ENCODE data around the gene ATF6B.
A peak's percentile ranks its signal among the peaks of the same experiment; 100 is the strongest.

Gene ATF6B

DNA sequence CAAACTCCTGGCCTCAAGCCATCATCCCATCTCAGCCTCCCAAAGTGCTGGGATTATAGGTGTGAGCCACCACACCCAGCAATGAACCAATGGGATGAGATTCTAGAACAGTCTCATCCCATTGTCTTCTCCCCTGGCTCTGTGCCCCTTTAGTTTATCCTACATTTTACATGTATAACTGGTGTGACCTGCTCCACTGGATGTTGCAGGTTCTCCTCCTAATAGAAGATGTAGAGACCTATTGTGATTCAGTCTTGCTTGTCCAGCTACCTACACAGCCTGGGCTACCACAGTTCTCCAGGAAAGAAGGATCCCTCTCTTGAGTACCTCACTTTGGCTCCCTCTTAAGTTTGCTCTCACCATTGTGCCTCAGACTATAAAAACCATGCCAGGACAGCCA, 4.1 kb upstream of the ATF6B start:
- H3K4me3 ChIP-seq (ENCODE audit: low read depth, low read length) = no peak overlapping the region

GRCh38 chr6:32131439-32131948, 3.4 kb upstream of the ATF6B start:
- no peak overlapping the region for H3K4me3 ChIP-seq (ENCODE audit: low read depth, low read length)

DNA sequence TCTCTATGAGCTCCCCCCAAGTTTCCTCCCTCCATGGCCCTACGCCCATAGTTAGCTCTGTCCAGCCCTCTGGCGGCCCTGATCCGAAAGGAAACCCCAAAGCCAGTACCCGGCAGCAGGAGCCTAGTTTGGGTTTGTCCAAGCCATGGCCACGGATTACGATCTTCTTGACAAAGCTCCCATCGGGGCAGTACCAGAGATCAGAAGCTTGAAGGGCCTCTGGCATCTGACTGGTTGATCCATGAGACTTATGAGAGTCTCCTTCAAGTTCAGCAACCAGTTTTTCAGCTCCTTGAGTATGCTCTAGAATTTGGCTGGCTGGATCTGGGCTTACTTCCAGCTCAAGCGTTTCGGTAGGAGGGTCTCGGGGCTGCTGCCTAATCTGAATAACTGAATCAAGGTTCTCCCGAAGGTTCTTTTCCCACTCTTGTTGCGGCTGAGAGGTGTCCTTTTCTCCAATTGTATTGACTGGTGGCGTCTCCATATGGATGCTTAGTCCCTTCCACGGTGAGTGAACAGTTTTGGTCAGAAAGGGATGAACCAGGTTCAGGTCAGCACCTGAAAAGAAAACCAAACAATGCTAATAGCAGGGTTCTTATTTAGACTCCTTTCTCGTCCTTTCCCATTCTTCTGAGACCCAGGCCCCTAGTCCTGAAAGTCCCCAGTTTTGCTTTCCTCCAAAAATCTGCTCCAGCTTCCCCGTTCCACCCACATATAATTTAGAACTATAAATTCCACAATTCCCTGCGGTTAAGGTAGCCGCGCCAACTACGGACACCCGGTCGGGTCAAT, 1.4 kb upstream of the ATF6B start:
- peak overlapping the region; percentile 63 for H3K4me3 ChIP-seq (ENCODE audit: low read depth, low read length)

DNA sequence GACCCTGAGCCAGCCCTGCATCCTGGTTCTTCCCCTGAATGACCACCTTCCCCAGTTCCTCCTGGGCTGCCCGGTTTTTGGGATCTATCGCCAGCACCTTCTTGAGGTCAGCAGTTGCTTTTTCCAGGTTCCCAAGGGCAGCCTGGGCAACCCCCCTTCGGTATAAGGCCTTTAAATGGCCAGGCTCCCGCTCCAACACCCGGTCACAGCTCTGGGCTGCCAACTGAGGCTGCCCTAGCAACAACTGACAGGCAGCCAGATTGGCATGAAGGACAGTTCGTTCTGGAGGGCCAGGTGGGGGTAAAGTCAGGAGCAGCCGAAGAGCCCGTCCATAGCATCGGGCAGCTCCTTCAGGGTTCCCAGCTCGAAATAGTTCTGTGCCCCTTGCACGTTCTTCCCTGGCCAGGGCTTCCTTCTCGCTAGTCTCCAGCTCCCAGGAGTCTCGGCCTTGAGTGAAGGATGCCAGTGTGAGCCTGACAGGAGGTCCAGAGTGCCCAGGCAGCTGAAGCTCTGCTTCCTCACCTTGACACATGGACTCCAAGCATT, 778 bp upstream of the ATF6B start:
- no peak overlapping the region for H3K4me3 ChIP-seq (ENCODE audit: low read depth, low read length)

- H3K4me3 ChIP-seq (ENCODE audit: low read depth, low read length) = peak overlapping the region; percentile 92
Measured at GRCh38 chr6:32127409-32127716, 683 bp downstream of the ATF6B start.

- peak overlapping the region; percentile 92 for H3K4me3 ChIP-seq (ENCODE audit: low read depth, low read length)
Measured at GRCh38 chr6:32126880-32127279, 1.2 kb downstream of the ATF6B start.

DNA sequence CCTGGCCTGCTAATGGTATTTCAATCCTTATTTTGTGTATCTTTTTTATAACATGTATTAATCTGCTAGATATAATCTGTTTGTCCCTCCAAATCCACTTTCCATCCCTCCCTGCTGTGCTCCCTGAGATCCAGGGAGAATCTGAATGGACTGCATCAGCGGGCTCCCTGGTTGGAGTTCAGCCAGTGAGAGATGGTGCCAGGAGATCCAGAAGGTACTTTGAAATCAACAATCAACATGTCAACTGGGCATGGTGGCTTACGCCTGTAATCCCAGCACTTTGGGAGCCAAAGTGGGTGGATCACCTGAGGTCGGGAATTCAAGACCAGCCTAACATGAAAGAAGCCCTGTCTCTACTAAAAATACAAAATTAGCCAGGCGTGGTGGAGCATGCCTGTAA, 4.4 kb downstream of the ATF6B start:
- H3K4me3 ChIP-seq (ENCODE audit: low read depth, low read length) = no peak overlapping the region

- H3K4me3 ChIP-seq (ENCODE audit: low read depth, low read length) = no peak overlapping the region
Measured at GRCh38 chr6:32120573-32121059, 7.4 kb downstream of the ATF6B start.

DNA sequence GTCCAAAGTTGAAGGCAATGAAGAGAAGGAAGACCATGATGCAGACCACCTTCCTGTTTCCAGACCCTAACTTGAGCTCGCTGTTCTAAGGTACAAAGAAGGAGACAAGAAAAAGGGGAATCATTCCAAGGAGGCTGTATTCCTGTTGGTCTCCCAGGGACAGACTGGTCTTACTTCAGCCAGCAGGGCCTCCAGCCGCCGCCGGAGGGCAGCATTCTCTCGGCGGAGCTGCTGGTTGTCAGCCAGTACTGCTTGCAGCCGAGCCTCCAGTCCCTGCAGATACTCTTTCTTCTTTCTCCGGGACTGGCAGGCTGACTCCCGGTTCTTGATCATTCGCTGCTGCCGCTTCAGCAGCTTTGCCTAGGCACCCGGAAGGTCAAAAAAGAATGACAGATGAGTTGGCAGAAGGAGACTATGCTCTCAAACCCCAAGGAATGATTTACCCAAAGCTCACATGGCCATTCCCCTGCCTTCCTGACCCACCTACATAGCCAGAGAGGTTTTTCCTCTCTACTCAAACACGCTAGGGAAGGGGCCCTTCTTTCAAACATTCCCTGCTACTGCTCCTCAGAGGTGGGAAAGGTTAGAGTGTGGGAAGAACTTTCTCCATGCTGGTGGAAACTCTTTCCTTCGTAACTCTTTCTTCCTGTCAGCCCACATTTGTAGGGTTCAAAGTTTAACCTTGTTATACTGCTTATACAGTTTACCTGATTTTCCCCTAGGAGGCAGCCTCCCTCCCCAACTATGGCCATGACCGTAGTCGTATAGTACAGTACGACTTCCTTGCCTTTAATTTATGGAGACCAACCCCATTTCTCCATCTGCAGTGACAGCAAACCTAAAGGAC, 9.0 kb downstream of the ATF6B start:
- no peak overlapping the region for H3K4me3 ChIP-seq (ENCODE audit: low read depth, low read length)

- no peak overlapping the region for H3K4me3 ChIP-seq (ENCODE audit: low read depth, low read length)
Measured at GRCh38 chr6:32117461-32117860, 10.6 kb downstream of the ATF6B start.

- H3K4me3 ChIP-seq (ENCODE audit: low read depth, low read length) = no peak overlapping the region
Measured at GRCh38 chr6:32116674-32117073, 11.4 kb downstream of the ATF6B start.

DNA sequence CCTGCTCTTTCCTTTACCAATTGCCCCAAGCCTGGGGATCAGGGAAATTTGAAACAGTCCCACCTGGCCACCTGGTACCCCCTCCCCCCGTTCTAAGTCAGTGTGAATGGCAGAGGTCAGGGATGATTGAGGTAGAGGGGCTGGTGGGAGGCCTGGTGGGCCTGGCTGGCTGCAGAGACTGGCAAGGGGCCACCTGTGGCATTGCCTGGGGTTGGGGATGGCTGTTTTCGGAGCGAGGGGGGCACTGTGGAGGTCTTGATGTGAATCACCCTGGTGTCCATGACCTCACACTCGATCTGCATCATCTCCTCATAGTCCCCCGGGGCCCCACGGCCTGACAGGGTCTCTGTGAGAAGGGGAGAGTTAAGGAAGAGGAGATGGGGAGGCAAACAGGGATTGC, 12.4 kb downstream of the ATF6B start:
- no peak overlapping the region for H3K4me3 ChIP-seq (ENCODE audit: low read depth, low read length)

DNA sequence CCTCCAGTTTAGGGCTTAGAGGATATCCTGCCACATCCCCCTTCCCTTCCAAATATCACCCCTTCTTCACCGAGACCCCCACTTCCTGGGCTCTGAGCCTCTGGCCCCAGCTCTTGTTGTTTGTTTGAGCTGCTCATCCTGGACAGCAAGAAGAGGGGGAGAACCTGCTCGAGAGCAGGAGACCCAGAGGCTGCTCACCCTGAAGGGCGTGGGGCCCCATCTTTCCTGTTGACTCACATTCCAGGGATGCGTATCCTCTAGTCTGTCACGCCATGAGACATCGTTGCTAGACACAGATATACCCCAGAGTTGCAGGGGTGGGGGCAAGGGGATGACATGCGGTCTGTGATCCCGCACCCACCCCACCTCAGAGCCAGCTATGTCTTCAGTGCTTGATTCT, 13.2 kb downstream of the ATF6B start:
- H3K4me3 ChIP-seq (ENCODE audit: low read depth, low read length) = no peak overlapping the region

DNA sequence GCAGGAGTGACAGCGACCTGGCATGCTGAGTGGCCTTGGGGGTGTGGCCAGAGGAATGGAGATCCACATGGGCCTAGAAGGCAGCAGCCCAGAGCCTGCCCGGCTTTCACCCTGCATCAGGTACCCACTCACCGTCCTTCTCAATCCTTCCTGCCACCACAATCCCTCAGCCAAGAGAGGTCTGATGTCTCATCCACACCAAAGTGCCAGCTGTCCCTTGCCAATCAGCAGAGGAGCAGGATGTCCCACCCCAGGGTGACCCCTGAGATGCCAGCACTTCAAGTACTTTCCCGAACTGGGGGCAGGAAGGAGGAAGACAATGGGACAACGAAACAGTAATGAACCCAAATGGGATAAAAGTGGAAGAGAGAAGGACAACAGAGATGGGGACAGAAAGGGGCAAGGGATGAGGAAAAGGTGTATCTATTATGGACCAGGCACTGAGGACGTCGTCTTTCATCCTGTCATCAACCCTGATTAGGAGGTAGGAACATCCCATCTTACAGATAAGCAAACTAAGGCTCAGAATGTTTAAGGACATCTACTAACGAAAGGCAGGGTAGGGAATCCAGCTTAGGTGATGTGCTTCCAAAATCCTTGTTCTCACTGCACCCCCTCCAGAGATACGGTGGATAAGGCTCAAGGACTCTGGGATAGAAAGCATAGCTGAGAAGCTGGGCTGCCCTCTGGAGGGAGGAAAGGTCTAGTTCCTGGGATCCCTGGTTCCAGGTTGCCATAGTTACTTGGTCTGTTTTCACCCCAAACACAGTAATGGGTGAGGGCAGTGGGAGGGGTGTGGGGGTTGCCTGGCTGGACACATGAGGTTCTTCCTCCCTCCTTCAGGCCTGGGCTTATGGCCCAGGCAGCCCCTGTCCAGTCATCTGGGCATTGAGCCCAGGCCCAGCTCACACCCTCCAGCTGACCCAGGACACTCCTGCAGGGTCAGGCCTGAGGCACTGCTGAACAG, 14.4 kb downstream of the ATF6B start:
- H3K4me3 ChIP-seq (ENCODE audit: low read depth, low read length) = no peak overlapping the region

GRCh38 chr6:32112431-32112980, 15.5 kb downstream of the ATF6B start:
- no peak overlapping the region for H3K4me3 ChIP-seq (ENCODE audit: low read depth, low read length)

- no peak overlapping the region for H3K4me3 ChIP-seq (ENCODE audit: low read depth, low read length)
Measured at GRCh38 chr6:32111424-32112066, 16.5 kb downstream of the ATF6B start.

- no peak overlapping the region for H3K4me3 ChIP-seq (ENCODE audit: low read depth, low read length)
Measured at GRCh38 chr6:32110632-32111031, 17.4 kb downstream of the ATF6B start.

DNA sequence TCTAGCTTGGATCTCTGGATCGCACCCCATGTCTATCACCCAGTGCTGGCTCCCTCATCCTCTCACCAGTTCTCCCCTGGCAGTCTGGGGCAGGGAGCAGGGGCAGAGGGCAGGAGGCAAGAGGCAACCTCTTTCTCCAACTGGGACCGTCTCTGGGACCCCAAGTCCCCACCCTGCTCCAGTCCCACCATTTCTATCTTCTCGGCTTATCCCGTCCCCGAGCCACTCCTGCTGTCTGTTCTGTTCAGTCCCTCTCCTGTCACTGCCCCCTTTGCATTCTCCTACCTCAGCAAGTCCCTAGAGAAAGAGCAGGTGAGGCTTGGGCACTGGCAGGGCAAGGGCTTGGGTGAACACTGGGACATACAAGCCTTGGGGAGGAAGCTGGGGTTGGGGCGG, 18.3 kb downstream of the ATF6B start:
- H3K4me3 ChIP-seq (ENCODE audit: low read depth, low read length) = no peak overlapping the region

GRCh38 chr6:32109114-32109764, 18.8 kb downstream of the ATF6B start, which contains the start of gene TNXB:
Gene TNXB, minus strand, starts transcription at chr6:32109338. Its CDS starts 11,140 bp downstream, at chr6:32098198.
- H3K4me3 ChIP-seq (ENCODE audit: low read depth, low read length) = no peak within 1 kb of the TSS

Data from iPS-11a (cell line).